Measurements from ENCODE around the gene MARK3.

The MARK3 gene

DNA sequence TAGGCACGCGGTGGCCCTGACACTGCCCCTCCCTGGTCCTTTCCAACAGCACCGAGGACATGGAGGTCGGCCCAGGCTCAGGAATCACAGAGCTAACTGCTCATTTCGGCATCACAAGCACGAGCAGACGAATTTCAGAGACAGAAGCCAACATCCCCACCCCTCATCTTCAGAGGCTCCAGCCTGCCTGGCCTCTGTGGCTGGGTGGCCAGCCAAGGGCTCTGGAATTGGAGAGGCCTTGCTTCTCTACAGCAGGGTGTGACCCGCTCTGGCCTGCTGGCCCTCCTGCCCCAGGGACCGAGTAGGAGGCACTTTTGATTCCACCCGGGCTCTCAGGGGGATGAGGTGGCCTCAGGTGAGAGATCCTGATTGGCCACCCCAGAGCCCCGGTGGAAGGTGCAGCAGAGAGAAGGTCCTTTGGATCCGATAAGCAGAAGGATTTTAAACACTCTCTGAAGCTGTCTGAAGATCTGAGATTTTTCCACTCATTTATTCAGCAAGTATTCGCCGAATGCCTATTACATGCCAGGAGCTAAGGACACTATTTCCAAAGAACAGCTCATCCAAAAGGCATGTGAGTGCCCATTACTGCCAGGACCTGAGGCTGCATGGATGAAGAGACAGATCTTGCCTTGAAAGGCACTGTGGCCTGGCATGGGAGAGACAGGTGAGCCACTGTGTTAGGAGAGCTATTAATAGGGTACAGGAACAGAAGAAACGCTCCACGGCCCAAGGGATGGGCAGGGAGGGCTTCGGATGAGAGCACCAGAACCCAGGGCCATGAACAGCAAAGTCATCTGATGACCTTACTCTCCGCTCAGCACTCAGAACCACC, 167.0 kb downstream of the MARK3 start:
- DNase-seq = no peak

DNA sequence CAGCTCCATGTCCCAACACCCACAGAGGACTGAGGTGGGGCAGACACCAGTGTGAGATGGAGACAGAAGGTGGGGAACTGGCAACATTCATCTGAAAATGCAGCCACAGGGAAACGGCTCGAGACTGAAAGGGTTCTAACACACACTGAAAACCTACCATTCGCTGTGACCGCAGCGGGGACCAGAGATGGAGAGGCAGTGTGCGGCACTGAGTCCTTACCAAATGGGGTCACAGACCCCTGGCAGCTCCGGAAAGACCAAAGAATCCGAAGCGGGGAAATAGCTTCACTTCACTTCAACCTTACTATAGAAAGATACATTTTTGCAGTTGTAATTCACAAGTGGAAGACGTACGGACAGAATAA, 167.6 kb downstream of the MARK3 start:
- no peak for DNase-seq
